Stimulated activated CD4-positive, alpha-beta T cell treated with anti-CD3 and anti-CD28 coated beads, Interleukin-1b, Interleukin-23, amount 100 ng/mL, for 24 hours (primary cell): ENCODE data around the gene ARHGEF10L.

Source experiments
- DNase-seq, 4 experiments: peaks; one replicate each; pipeline ENCODE4 v3.0.0-alpha.2; 2020; ENCODE audit warnings: low read depth in 4 of 4, low spot score in 1 of 4

The ARHGEF10L gene

GRCh38 chr1:17546946-17547670 is 7.6 kb downstream of the ARHGEF10L start:
- DNase-seq, result no peak

GRCh38 chr1:17549384-17549783 is 9.9 kb downstream of the ARHGEF10L start:
- no peak for DNase-seq

GRCh38 chr1:17550729-17551584 is 11.5 kb downstream of the ARHGEF10L start:
- no peak for DNase-seq

- no peak for DNase-seq
Measured at GRCh38 chr1:17551755-17552234, 12.3 kb downstream of the ARHGEF10L start.

GRCh38 chr1:17553975-17554700 is 14.6 kb downstream of the ARHGEF10L start:
- DNase-seq, result no peak

GRCh38 chr1:17554954-17555353 is 15.5 kb downstream of the ARHGEF10L start:
- DNase-seq, result no peak

- DNase-seq, result no peak
Measured at GRCh38 chr1:17557986-17558385, 18.5 kb downstream of the ARHGEF10L start.

GRCh38 chr1:17558541-17558940 is 19.0 kb downstream of the ARHGEF10L start:
- no peak for DNase-seq

GRCh38 chr1:17558954-17559614 is 19.6 kb downstream of the ARHGEF10L start:
- no peak for DNase-seq

- DNase-seq, result no peak
Measured at GRCh38 chr1:17559615-17560419, 20.3 kb downstream of the ARHGEF10L start.

GRCh38 chr1:17561247-17561548 is 21.7 kb downstream of the ARHGEF10L start:
- no peak for DNase-seq

GRCh38 chr1:17561561-17561985 is 22.1 kb downstream of the ARHGEF10L start:
- no peak for DNase-seq

- no peak for DNase-seq
Measured at GRCh38 chr1:17562375-17562774, 22.9 kb downstream of the ARHGEF10L start.

- no peak for DNase-seq
Measured at GRCh38 chr1:17563494-17564281, 24.2 kb downstream of the ARHGEF10L start.

GRCh38 chr1:17564458-17565393 is 25.2 kb downstream of the ARHGEF10L start:
- no peak for DNase-seq

- DNase-seq, result no peak
Measured at GRCh38 chr1:17565461-17566252, 26.2 kb downstream of the ARHGEF10L start.

GRCh38 chr1:17566417-17566816 is 26.9 kb downstream of the ARHGEF10L start:
- DNase-seq, result no peak

GRCh38 chr1:17566892-17567291 is 27.4 kb downstream of the ARHGEF10L start:
- no peak for DNase-seq
